HEK293 (cell line): ENCODE results near the gene OLFM1.

Experiments
- CTCF ChIA-PET: fragments of 350-600 bp; formaldehyde crosslinking; extraction: SDS; loops from one replicate; lab custom pipeline; 2021; ENCODE audit warnings: antibody characterized with exemption; lab: Yijun Ruan, JAX
- POLR2A ChIA-PET: fragments of 300-600 bp; formaldehyde crosslinking; extraction: SDS; loops from one replicate; lab custom pipeline; 2020; ENCODE audit warnings: antibody characterized with exemption, inconsistent platforms; lab: Yijun Ruan, JAX
- H3K27ac ChIP-seq: fragments of 200-500 bp; sonication (Bioruptor generic); 2 replicates; pipeline ENCODE4 v1.5.1; 2014; ENCODE audit warnings: low read depth, low read length, control low read depth, inconsistent platforms; ENCODE audit errors: extremely low read depth
- H3K36me3 ChIP-seq, 2 experiments: fragments of 200-500 bp in 1 of 2; sonication (Bioruptor generic) in 1 of 2; 1 replicate in 1 of 2; 2 replicates in 1 of 2; pipeline ENCODE4 v1.5.1; 2014 to 2017; ENCODE audit warnings: inconsistent platforms in 2 of 2, low read length in 2 of 2; ENCODE audit not compliant: control insufficient read depth in 2 of 2, insufficient read depth in 1 of 2
- H3K4me1 ChIP-seq: fragments of 200-500 bp; sonication (Bioruptor generic); 2 replicates; pipeline ENCODE4 v1.5.1; 2014; ENCODE audit warnings: mild to moderate bottlenecking, low read length, inconsistent platforms; ENCODE audit not compliant: control insufficient read depth, insufficient read depth
- H3K4me3 ChIP-seq: 2 replicates; pipeline ENCODE4 v1.5.1; 2011; ENCODE audit warnings: low read depth, mild to moderate bottlenecking, control low read depth, low read length, moderate library complexity
- H3K9me3 ChIP-seq: fragments of 200-500 bp; sonication (Bioruptor generic); 2 replicates; pipeline ENCODE4 v1.5.1; 2014; ENCODE audit warnings: low read depth, low read length, inconsistent platforms; ENCODE audit not compliant: control insufficient read depth, insufficient read depth
- ATF2 ChIP-seq: fragments of 450-650 bp; formaldehyde crosslinking; IDR thresholded peaks from 2 replicates; pipeline ENCODE4 v1.5.1; 2016; ENCODE audit warnings: missing biosample characterization, missing genetic modification characterization, low read depth
- BCL11B ChIP-seq: fragments of 450-650 bp; formaldehyde crosslinking; IDR thresholded peaks from 2 replicates; pipeline ENCODE4 v1.5.1; 2016; ENCODE audit warnings: low read depth, missing biosample characterization, missing genetic modification characterization
- BCL6B ChIP-seq: fragments of 450-650 bp; formaldehyde crosslinking; IDR thresholded peaks from 2 replicates; pipeline ENCODE4 v1.5.1; 2017; ENCODE audit warnings: missing biosample characterization, missing genetic modification characterization
- FEZF1 ChIP-seq: fragments of 450-650 bp; formaldehyde crosslinking; IDR thresholded peaks from 2 replicates; pipeline ENCODE4 v1.5.1; 2016; ENCODE audit warnings: missing biosample characterization, missing genetic modification characterization
- GLI4 ChIP-seq: fragments of 450-650 bp; formaldehyde crosslinking; IDR thresholded peaks from 2 replicates; pipeline ENCODE4 v1.5.1; 2016; ENCODE audit warnings: missing biosample characterization, missing genetic modification characterization
- HOXA7 ChIP-seq: sonication (generic); formaldehyde crosslinking; IDR thresholded peaks from 2 replicates; pipeline ENCODE4 v1.8.1; 2022; ENCODE audit warnings: missing genetic modification reagents, borderline replicate concordance
- KLF7 ChIP-seq: fragments of 450-650 bp; formaldehyde crosslinking; IDR thresholded peaks from 2 replicates; pipeline ENCODE4 v1.5.1; 2016; ENCODE audit warnings: missing biosample characterization, missing genetic modification characterization, borderline replicate concordance
- PRDM6 ChIP-seq: fragments of 450-650 bp; formaldehyde crosslinking; IDR thresholded peaks from 2 replicates; pipeline ENCODE4 v1.5.1; 2017; ENCODE audit warnings: missing biosample characterization, missing genetic modification characterization
- YY1 ChIP-seq: fragments of 450-650 bp; formaldehyde crosslinking; IDR thresholded peaks from 2 replicates; pipeline ENCODE4 v1.5.1; 2018; ENCODE audit warnings: missing biosample characterization, missing genetic modification characterization
- ZBTB1 ChIP-seq: fragments of 450-650 bp; formaldehyde crosslinking; IDR thresholded peaks from 2 replicates; pipeline ENCODE4 v1.5.1; 2016; ENCODE audit warnings: missing biosample characterization, missing genetic modification characterization
- ZBTB10 ChIP-seq: fragments of 450-650 bp; formaldehyde crosslinking; IDR thresholded peaks from 2 replicates; pipeline ENCODE4 v1.5.1; 2016; ENCODE audit warnings: missing biosample characterization, missing genetic modification characterization
- ZBTB21 ChIP-seq: fragments of 450-650 bp; formaldehyde crosslinking; IDR thresholded peaks from 2 replicates; pipeline ENCODE4 v1.5.1; 2017; ENCODE audit warnings: missing biosample characterization, missing genetic modification characterization
- ZFP69B ChIP-seq: fragments of 450-650 bp; formaldehyde crosslinking; IDR thresholded peaks from 2 replicates; pipeline ENCODE4 v1.5.1; 2016; ENCODE audit warnings: missing biosample characterization, missing genetic modification characterization
- ZNF112 ChIP-seq: fragments of 450-650 bp; formaldehyde crosslinking; IDR thresholded peaks from 2 replicates; pipeline ENCODE4 v1.5.0; 2017; ENCODE audit warnings: missing biosample characterization, missing genetic modification characterization
- ZNF121 ChIP-seq: fragments of 450-650 bp; formaldehyde crosslinking; IDR thresholded peaks from 2 replicates; pipeline ENCODE4 v1.5.1; 2016; ENCODE audit warnings: missing biosample characterization, missing genetic modification characterization
- ZNF133 ChIP-seq: fragments of 450-650 bp; formaldehyde crosslinking; IDR thresholded peaks from 2 replicates; pipeline ENCODE4 v1.5.1; 2016; ENCODE audit warnings: missing biosample characterization, missing genetic modification characterization
- ZNF2 ChIP-seq: fragments of 450-650 bp; formaldehyde crosslinking; IDR thresholded peaks from 2 replicates; pipeline ENCODE4 v1.5.1; 2016; ENCODE audit warnings: missing biosample characterization, missing genetic modification characterization
- ZNF549 ChIP-seq: fragments of 450-650 bp; IDR thresholded peaks from 2 replicates; pipeline ENCODE4 v1.5.1; 2018; ENCODE audit warnings: missing biosample characterization, missing genetic modification characterization, mild to moderate bottlenecking, inconsistent platforms, moderate library complexity
- ZNF600 ChIP-seq: fragments of 450-650 bp; formaldehyde crosslinking; IDR thresholded peaks from 2 replicates; pipeline ENCODE4 v1.5.1; 2016; ENCODE audit warnings: missing biosample characterization, missing genetic modification characterization
- ZNF768 ChIP-seq: fragments of 450-650 bp; formaldehyde crosslinking; IDR thresholded peaks from 2 replicates; pipeline ENCODE4 v1.5.1; 2018; ENCODE audit warnings: missing biosample characterization, mild to moderate bottlenecking, missing genetic modification characterization
- ZSCAN30 ChIP-seq: fragments of 450-650 bp; IDR thresholded peaks from 2 replicates; pipeline ENCODE4 v1.5.1; 2018; ENCODE audit warnings: missing biosample characterization, mild to moderate bottlenecking, missing genetic modification characterization, moderate library complexity
- ZXDB ChIP-seq: fragments of 450-650 bp; formaldehyde crosslinking; IDR thresholded peaks from 2 replicates; pipeline ENCODE4 v1.5.1; 2016; ENCODE audit warnings: missing biosample characterization, missing genetic modification characterization

The OLFM1 gene

GRCh38 chr9:135093111-135093510 is 5.6 kb downstream of the OLFM1 start:
- ChIA-PET CTCF (interaction anchor here (1.3 to 2.8 kb wide), 4 partner anchors 63 to 322 kb away, joined by 4 to 19 read pairs (median 4); no protein-coding TSS in a partner anchor), POLR2A (no interaction called here)
- H3K4me1 ChIP-seq: 0 out of 2 replicates have a peak, but pooled peaks cover 2% of the 10 kb centered on the region
- no peak overlapping the region for H3K27ac ChIP-seq
- TF ChIP-seq ZNF768: no peak
- no peak for TF ChIP-seq ZFP69B (tag by site-specific recombination)
- TF ChIP-seq ZNF112 (tag by site-specific recombination): no peak
- no peak for TF ChIP-seq ZBTB1 (tag by site-specific recombination)
- TF ChIP-seq ZBTB10 (tag by site-specific recombination): no peak
- no peak for TF ChIP-seq HOXA7 (CRISPR knock-in tag)
- no peak for TF ChIP-seq YY1 (tag by site-specific recombination)
- TF ChIP-seq BCL11B (tag by site-specific recombination): no peak
- TF ChIP-seq BCL6B (tag by site-specific recombination): no peak
- no peak for TF ChIP-seq ZNF133 (tag by site-specific recombination)
- TF ChIP-seq ZNF549 (tag by site-specific recombination): no peak
- no peak for TF ChIP-seq ZNF600 (tag by site-specific recombination)
- no peak for TF ChIP-seq ATF2 (tag by site-specific recombination)
- no peak for TF ChIP-seq FEZF1 (tag by site-specific recombination)
- TF ChIP-seq ZBTB21 (tag by site-specific recombination): no peak
- no peak for TF ChIP-seq ZXDB (tag by site-specific recombination)
- no peaks in the 10 kb centered on the region for H3K9me3 ChIP-seq
- H3K36me3 ChIP-seq: no peaks in the 10 kb centered on the region
- H3K4me3 ChIP-seq: no peak overlapping the region

- H3K4me1 ChIP-seq: 0 out of 2 replicates have a peak, but pooled peaks cover 2% of the 10 kb centered on the region
- H3K27ac ChIP-seq: no peak overlapping the region
- ChIA-PET POLR2A (interaction anchor here (0.5 kb wide), 1 partner anchor 398 kb away, joined by 7 read pairs; no protein-coding TSS in a partner anchor), CTCF (interaction anchor here (0.6 to 2.8 kb wide), 6 partner anchors 8 to 496 kb away, joined by 4 to 19 read pairs (median 4); no protein-coding TSS in a partner anchor)
- H3K4me3 ChIP-seq: no peak overlapping the region
- TF ChIP-seq PRDM6 (no peak), ZSCAN30 (tag by site-specific recombination) (no peak), GLI4 (tag by site-specific recombination) (0 out of 2 replicates have a peak, but pooled peaks have one; percentile 64), ZNF121 (tag by site-specific recombination) (no peak), KLF7 (tag by site-specific recombination) (no peak), ZNF2 (tag by site-specific recombination) (no peak)
- H3K36me3 ChIP-seq: no peaks in the 10 kb centered on the region
- H3K9me3 ChIP-seq: no peaks in the 10 kb centered on the region
Measured at GRCh38 chr9:135093911-135094584, 6.6 kb downstream of the OLFM1 start.
